ENCODE data around the gene SOSTDC1.

DNA sequence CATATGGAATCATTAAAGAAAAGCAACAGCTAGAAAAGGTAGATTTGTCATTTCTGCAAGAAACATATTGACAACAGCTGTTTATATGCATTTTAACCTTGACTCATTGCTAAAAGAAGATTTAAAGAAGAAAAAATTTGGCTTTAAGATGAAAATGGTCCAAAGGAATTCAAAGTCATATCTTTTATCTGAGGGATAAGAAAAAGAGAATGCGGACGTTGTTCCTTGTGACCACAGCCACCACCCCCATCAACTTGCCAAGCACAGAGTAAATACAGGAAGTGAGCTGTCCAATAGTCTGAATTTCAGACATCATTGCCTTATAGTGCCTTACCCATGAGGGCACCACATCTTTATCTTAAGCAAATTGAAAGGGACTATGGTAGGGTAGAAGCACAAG lies 36.9 kb downstream of the SOSTDC1 start:
- TF ChIP-seq, protein P1, sequence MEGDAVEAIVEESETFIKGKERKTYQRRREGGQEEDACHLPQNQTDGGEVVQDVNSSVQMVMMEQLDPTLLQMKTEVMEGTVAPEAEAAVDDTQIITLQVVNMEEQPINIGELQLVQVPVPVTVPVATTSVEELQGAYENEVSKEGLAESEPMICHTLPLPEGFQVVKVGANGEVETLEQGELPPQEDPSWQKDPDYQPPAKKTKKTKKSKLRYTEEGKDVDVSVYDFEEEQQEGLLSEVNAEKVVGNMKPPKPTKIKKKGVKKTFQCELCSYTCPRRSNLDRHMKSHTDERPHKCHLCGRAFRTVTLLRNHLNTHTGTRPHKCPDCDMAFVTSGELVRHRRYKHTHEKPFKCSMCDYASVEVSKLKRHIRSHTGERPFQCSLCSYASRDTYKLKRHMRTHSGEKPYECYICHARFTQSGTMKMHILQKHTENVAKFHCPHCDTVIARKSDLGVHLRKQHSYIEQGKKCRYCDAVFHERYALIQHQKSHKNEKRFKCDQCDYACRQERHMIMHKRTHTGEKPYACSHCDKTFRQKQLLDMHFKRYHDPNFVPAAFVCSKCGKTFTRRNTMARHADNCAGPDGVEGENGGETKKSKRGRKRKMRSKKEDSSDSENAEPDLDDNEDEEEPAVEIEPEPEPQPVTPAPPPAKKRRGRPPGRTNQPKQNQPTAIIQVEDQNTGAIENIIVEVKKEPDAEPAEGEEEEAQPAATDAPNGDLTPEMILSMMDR (IDR thresholded peaks at IDR 0.05) = no peak
- TF ChIP-seq POLR2A (IDR thresholded peaks at IDR 0.05) (no peak), POLR2AphosphoS5 (IDR thresholded peaks at IDR 0.05) (no peak)

All from prostate gland (tissue), 2 donors.